Large intestine (tissue), 3 donors: ENCODE data around the gene ADGRL3. TPM values are rescaled to one million over a fixed set of nuclear protein-coding genes. Genes with fewer than 3 reads are reported as not detected.
A peak's percentile ranks its signal among the peaks of the same experiment; 100 is the strongest.

Source experiments
- DNase-seq, 2 donors: peaks; one replicate each; pipeline versions ENCODE4 v3.0.0 to v3.0.0-alpha.2; 2013
- H3K27ac ChIP-seq: one replicate; pipeline ENCODE4 v1.5.1; 2013; ENCODE audit warnings: low read length
- H3K27me3 ChIP-seq: 2 replicates; pipeline ENCODE4 v1.6.1; 2013; ENCODE audit warnings: low read length; ENCODE audit not compliant: control insufficient read depth, insufficient read depth
- H3K36me3 ChIP-seq: 2 replicates; pipeline ENCODE4 v1.6.1; 2013; ENCODE audit warnings: low read length; ENCODE audit not compliant: control insufficient read depth, insufficient read depth
- H3K4me1 ChIP-seq: one replicate; pipeline ENCODE4 v1.6.1; 2013; ENCODE audit warnings: low read length; ENCODE audit not compliant: control insufficient read depth, insufficient read depth
- H3K4me3 ChIP-seq: one replicate; pipeline ENCODE4 v1.5.1; 2013; ENCODE audit warnings: low read length
- H3K9me3 ChIP-seq: one replicate; pipeline ENCODE4 v1.6.1; 2013; ENCODE audit warnings: mild to moderate bottlenecking, low read depth, low read length, moderate library complexity; ENCODE audit not compliant: control insufficient read depth
- WGBS: methylation state at CpG from one replicate; pipeline ENCODE4 v1.1.5; 2013; ENCODE audit warnings: low lambda C conversion rate; ENCODE audit not compliant: insufficient coverage; 5-methylcytosine and 5-hydroxymethylcytosine counted together
- polyA plus RNA-seq: library from polyadenylated mRNA; unstranded; fragments of 120-200 nt; gene quantifications from one replicate; pipeline ENCODE4 v1.2.1, GENCODE V29; 2013

ADGRL3 gene
- polyA plus RNA-seq, 1 donor, result 9.8 TPM

- WGBS, result 100% methylated on average over 3 of the region's 4 CpGs
- no peak overlapping the region for H3K27ac ChIP-seq
- H3K9me3 ChIP-seq, result no peaks in the 10 kb centered on the region
- DNase-seq, result no peak
- H3K27me3 ChIP-seq, result peaks cover 7% of the 10 kb centered on the region
- no peak overlapping the region for H3K4me3 ChIP-seq
- no peaks in the 10 kb centered on the region for H3K4me1 ChIP-seq
- H3K36me3 ChIP-seq, result no peaks in the 10 kb centered on the region
Observed at GRCh38 chr4:61193863-61194262, 6.3 kb upstream of the ADGRL3 start.

- Histone ChIP-seq H3K27me3 (peaks cover 12% of the 10 kb centered on the region), H3K4me3 (no peak overlapping the region), H3K36me3 (no peaks in the 10 kb centered on the region), H3K4me1 (no peaks in the 10 kb centered on the region), H3K27ac (no peak overlapping the region), H3K9me3 (no peaks in the 10 kb centered on the region)
- no CpG with 5 or more reads among the region's 1 CpG for WGBS
- DNase-seq, result no peak
Observed at GRCh38 chr4:61194571-61194970, 5.6 kb upstream of the ADGRL3 start.

GRCh38 chr4:61195101-61195500 is 5.0 kb upstream of the ADGRL3 start:
- WGBS, result no CpG with 5 or more reads among the region's 1 CpG
- Histone ChIP-seq H3K4me1 (no peaks in the 10 kb centered on the region), H3K36me3 (no peaks in the 10 kb centered on the region), H3K4me3 (no peak overlapping the region), H3K27me3 (peaks cover 17% of the 10 kb centered on the region), H3K9me3 (no peaks in the 10 kb centered on the region), H3K27ac (no peak overlapping the region)
- DNase-seq, result no peak

- peaks cover 47% of the 10 kb centered on the region for H3K27me3 ChIP-seq
- no peaks in the 10 kb centered on the region for H3K9me3 ChIP-seq
- H3K36me3 ChIP-seq, result no peaks in the 10 kb centered on the region
- WGBS, result 100% methylated on average over 1 of the region's 1 CpG
- no peak overlapping the region for H3K27ac ChIP-seq
- no peak for DNase-seq
- H3K4me1 ChIP-seq, result peaks cover 9% of the 10 kb centered on the region
- H3K4me3 ChIP-seq, result no peak overlapping the region
Observed at GRCh38 chr4:61198686-61199085, 1.4 kb upstream of the ADGRL3 start.

GRCh38 chr4:61199873-61200186 is 296 bp upstream of the ADGRL3 start:
- Histone ChIP-seq H3K27me3 (peaks cover 51% of the 10 kb centered on the region), H3K27ac (no peak overlapping the region)
- WGBS, result 16% methylated on average over 2 of the region's 9 CpGs

GRCh38 chr4:61200916-61201526 is 895 bp downstream of the ADGRL3 start:
- H3K4me1 ChIP-seq, result peaks cover 9% of the 10 kb centered on the region
- peak overlapping the region; percentile 59 for H3K4me3 ChIP-seq
- H3K36me3 ChIP-seq, result no peaks in the 10 kb centered on the region
- no CpG with 5 or more reads among the region's 41 CpGs for WGBS
- H3K27me3 ChIP-seq, result peaks cover 53% of the 10 kb centered on the region
- H3K9me3 ChIP-seq, result no peaks in the 10 kb centered on the region
- DNase-seq, result peak in 1 of 2 donors; percentile 31
- peak overlapping the region; percentile 44 for H3K27ac ChIP-seq

More at GRCh38 chr4:61199873-61200186, 296 bp upstream of the ADGRL3 start:
- H3K36me3 ChIP-seq, result no peaks in the 10 kb centered on the region
- H3K9me3 ChIP-seq, result no peaks in the 10 kb centered on the region
- H3K4me3 ChIP-seq, result peak overlapping the region; percentile 43
- H3K4me1 ChIP-seq, result peaks cover 9% of the 10 kb centered on the region
- no peak for DNase-seq

GRCh38 chr4:61201561-61201960 is 1.4 kb downstream of the ADGRL3 start:
- WGBS, result no CpG with 5 or more reads among the region's 28 CpGs
- Histone ChIP-seq H3K4me3 (peak overlapping the region; percentile 59), H3K27me3 (peaks cover 49% of the 10 kb centered on the region), H3K9me3 (no peaks in the 10 kb centered on the region), H3K4me1 (peaks cover 9% of the 10 kb centered on the region), H3K27ac (peak overlapping the region; percentile 44), H3K36me3 (no peaks in the 10 kb centered on the region)
- no peak for DNase-seq

- Histone ChIP-seq H3K36me3 (no peaks in the 10 kb centered on the region), H3K4me1 (peaks cover 9% of the 10 kb centered on the region), H3K27me3 (peaks cover 49% of the 10 kb centered on the region), H3K9me3 (no peaks in the 10 kb centered on the region), H3K4me3 (peak overlapping the region; percentile 59), H3K27ac (no peak overlapping the region)
- WGBS, result no CpG with 5 or more reads among the region's 51 CpGs
- DNase-seq, result peak in 1 of 2 donors; percentile 11
Observed at GRCh38 chr4:61201961-61202637, 2.0 kb downstream of the ADGRL3 start.

GRCh38 chr4:61202638-61203435 is 2.7 kb downstream of the ADGRL3 start:
- WGBS, result 0% methylated on average over 1 of the region's 41 CpGs
- DNase-seq, result peak in 1 of 2 donors; percentile 22
- peaks cover 9% of the 10 kb centered on the region for H3K4me1 ChIP-seq
- peak overlapping the region; percentile 59 for H3K4me3 ChIP-seq
- no peaks in the 10 kb centered on the region for H3K36me3 ChIP-seq
- H3K27ac ChIP-seq, result no peak overlapping the region
- H3K9me3 ChIP-seq, result no peaks in the 10 kb centered on the region
- H3K27me3 ChIP-seq, result peaks cover 49% of the 10 kb centered on the region

GRCh38 chr4:61203436-61203790 is 3.3 kb downstream of the ADGRL3 start:
- WGBS, result no CpG with 5 or more reads among the region's 3 CpGs
- H3K4me1 ChIP-seq, result peaks cover 9% of the 10 kb centered on the region
- H3K4me3 ChIP-seq, result peak overlapping the region; percentile 59
- H3K36me3 ChIP-seq, result no peaks in the 10 kb centered on the region
- DNase-seq, result no peak
- H3K27me3 ChIP-seq, result peaks cover 49% of the 10 kb centered on the region
- no peak overlapping the region for H3K27ac ChIP-seq
- no peaks in the 10 kb centered on the region for H3K9me3 ChIP-seq
